Panc1 (cell line): ENCODE data around the gene PDE6B. TPM values are rescaled to one million over a fixed set of nuclear protein-coding genes. Genes with fewer than 3 reads are reported as not detected.

Source experiments
- ATAC-seq: fragments of 200-7000 bp; cut with Tn5 transposase; 2 replicates; pipeline ENCODE4 v1.9.1; 2020; ENCODE audit warnings: mild to moderate bottlenecking, moderate library complexity
- BruUV-seq: library from RNA; stranded (reverse); fragments of 400-500 nt; replicated peaks from 2 replicates; lab custom pipeline; 2021; lab: Mats Ljungman, UMichigan
- CTCF ChIA-PET: fragments of 300-600 bp; sonication (Branson Sonifier 250); formaldehyde crosslinking; loops from one replicate; lab custom pipeline; 2022; ENCODE audit warnings: antibody characterized with exemption; lab: Charles Lee
- POLR2A ChIA-PET: fragments of 300-600 bp; sonication (Branson Sonifier 250); formaldehyde crosslinking; loops from one replicate; lab custom pipeline; 2022; ENCODE audit warnings: antibody characterized with exemption; lab: Charles Lee
- DNase-seq: peaks from one replicate; pipeline ENCODE4 v3.0.0-alpha.2; 2010; ENCODE audit warnings: low read depth, low spot score
- H3K27ac ChIP-seq: 2 replicates; pipeline ENCODE4 v1.5.1; 2011; ENCODE audit warnings: mild to moderate bottlenecking, low read length, inconsistent platforms
- H3K27me3 ChIP-seq: fragments of 200-500 bp; sonication (Bioruptor generic); 2 replicates; pipeline ENCODE4 v1.6.0; 2014; ENCODE audit warnings: low read length, inconsistent platforms; ENCODE audit not compliant: control insufficient read depth, insufficient read depth
- H3K36me3 ChIP-seq: fragments of 200-500 bp; sonication (Bioruptor generic); 2 replicates; pipeline ENCODE4 v1.5.1; 2014; ENCODE audit warnings: inconsistent platforms, mild to moderate bottlenecking, low read length, moderate library complexity; ENCODE audit not compliant: control insufficient read depth, insufficient read depth
- H3K4me1 ChIP-seq: 2 replicates; pipeline ENCODE4 v1.5.1; 2011; ENCODE audit warnings: inconsistent platforms, mild to moderate bottlenecking, low read length, moderate library complexity; ENCODE audit not compliant: control insufficient read depth, insufficient read depth
- H3K4me3 ChIP-seq, 2 experiments: 2 replicates each; pipeline ENCODE4 v1.5.1; 2011 to 2012; ENCODE audit warnings: low read depth in 2 of 2, low read length in 2 of 2, mild to moderate bottlenecking in 2 of 2, inconsistent platforms in 1 of 2, moderate library complexity in 1 of 2
- H3K9me3 ChIP-seq: fragments of 200-500 bp; sonication (Bioruptor generic); 2 replicates; pipeline ENCODE4 v1.5.1; 2014; ENCODE audit warnings: low read depth, mild to moderate bottlenecking, inconsistent platforms, low read length, moderate library complexity; ENCODE audit not compliant: control insufficient read depth, insufficient read depth
- CTCF ChIP-seq: fragments of 450-650 bp; IDR thresholded peaks from 2 replicates; pipeline ENCODE4 v1.5.1; 2017; ENCODE audit warnings: mild to moderate bottlenecking
- POLR2AphosphoS5 ChIP-seq: IDR thresholded peaks from 2 replicates; pipeline ENCODE4 v1.6.1; 2012; ENCODE audit warnings: mild to moderate bottlenecking, low read depth, low read length, moderate library complexity
- REST ChIP-seq, 2 experiments: IDR thresholded peaks; 2 replicates each; pipeline ENCODE4 v1.6.1; 2011 to 2012; ENCODE audit warnings: low read depth in 2 of 2, control low read depth in 1 of 2, low read length in 1 of 2, mild to moderate bottlenecking in 1 of 2, moderate library complexity in 1 of 2; ENCODE audit not compliant: insufficient read depth in 1 of 2
- SIN3A ChIP-seq: IDR thresholded peaks from 2 replicates; pipeline ENCODE4 v1.6.1; 2012; ENCODE audit warnings: low read depth, mild to moderate bottlenecking, low read length, moderate library complexity, borderline replicate concordance; ENCODE audit not compliant: insufficient read depth
- TCF7L2 ChIP-seq: IDR thresholded peaks from 2 replicates; pipeline ENCODE4 v1.6.1; 2011; ENCODE audit warnings: mild to moderate bottlenecking, low read depth, low read length, inconsistent platforms
- in situ Hi-C: cut with HindIII; loops from 2 replicates; pipeline ENCODE4 v1.10.0; 2016; ENCODE audit warnings: low sequenced_read_pairs, low pct_unique_long_range_greater_than_20kb
- intact Hi-C: fragments of 100-400 bp; cut with micrococcal nuclease; formaldehyde crosslinking; loops from one replicate; pipeline ENCODE4 v1.10.0; 2022; ENCODE audit not compliant: unreplicated experiment
- total RNA-seq: library from RNA; stranded (reverse); gene quantifications from one replicate; pipeline ENCODE4 v1.2.1, GENCODE V29; 2021; ENCODE audit not compliant: unreplicated experiment

The PDE6B gene
- total RNA-seq, 1 experiment from 2014 or later = 6.5 TPM

GRCh38 chr4:651884-652642 is 26.7 kb downstream of the PDE6B start:
- TF ChIP-seq TCF7L2 = no peak
- no peak for TF ChIP-seq CTCF
- no peak for TF ChIP-seq REST (IDR thresholded peaks at IDR 0.05; ENCODE audit: insufficient read depth in 1 of 2, low read depth in 2 of 2, low read length in 1 of 2)
- no peak for TF ChIP-seq POLR2AphosphoS5
- no peak for TF ChIP-seq SIN3A
- no peak for ATAC-seq
- Histone ChIP-seq H3K4me3 (no peak overlapping the region), H3K9me3 (no peaks in the 10 kb centered on the region), H3K36me3 (no peaks in the 10 kb centered on the region), H3K4me1 (no peaks in the 10 kb centered on the region), H3K27me3 (no peaks in the 10 kb centered on the region), H3K27ac (no peak overlapping the region)
- ChIA-PET CTCF (no interaction called here), POLR2A (no interaction called here)
- no TSS peak for BruUV-seq
- in situ Hi-C loops = no loop called here
- intact Hi-C loops = no loop called here
- DNase-seq = no peak

GRCh38 chr4:653080-653821 is 27.9 kb downstream of the PDE6B start:
- Histone ChIP-seq H3K9me3 (no peaks in the 10 kb centered on the region), H3K36me3 (no peaks in the 10 kb centered on the region), H3K27me3 (no peaks in the 10 kb centered on the region), H3K4me1 (no peaks in the 10 kb centered on the region), H3K4me3 (no peak overlapping the region), H3K27ac (no peak overlapping the region)
- TF ChIP-seq REST (IDR thresholded peaks at IDR 0.05; ENCODE audit: insufficient read depth in 1 of 2, low read depth in 2 of 2, low read length in 1 of 2) (no peak), TCF7L2 (no peak), CTCF (no peak)
- in situ Hi-C loops = no loop called here
- DNase-seq = no peak
- intact Hi-C loops = no loop called here
- no TSS peak for BruUV-seq
- ChIA-PET CTCF (no interaction called here), POLR2A (no interaction called here)
- no peak for ATAC-seq
